ENCODE data around the gene GPR37L1. TPM values are rescaled to one million over a fixed set of nuclear protein-coding genes. Genes with fewer than 3 reads are reported as not detected.

The GPR37L1 gene
- total and polyA plus RNA-seq, 4 donors = 0.06 TPM; not detected in 3

GRCh38 chr1:202129453-202130296 is 7.0 kb downstream of the GPR37L1 start:
- no peaks in the 10 kb centered on the region for H3K27me3 ChIP-seq (ENCODE audit: control insufficient read depth in 1 of 2, insufficient read depth in 2 of 2, low read length in 1 of 2)
- H3K4me3 ChIP-seq (ENCODE audit: low read length in 2 of 2) = no peak overlapping the region
- no peak for ATAC-seq (ENCODE audit: low FRiP score)
- intact Hi-C loops (cut with DNase I) = loop anchor here (10.0 kb wide), 2 partner anchors 235 to 245 kb away; partner anchors contain the start of gene SHISA4 (in 1 of the 2)
- no peak overlapping the region for H3K27ac ChIP-seq (ENCODE audit: low read depth in 1 of 2, low read length in 2 of 2)
- 41 to 44% methylated on average over 8 of the region's 8 CpGs for WGBS, 2 donors
- no peaks in the 10 kb centered on the region for H3K4me1 ChIP-seq (ENCODE audit: control insufficient read depth in 1 of 2, insufficient read depth in 2 of 2, low read length in 2 of 2)
- no peaks in the 10 kb centered on the region for H3K9me3 ChIP-seq (ENCODE audit: control insufficient read depth, low read length)
- peak in 1 of 2 donors; percentile 75 for DNase-seq
- H3K36me3 ChIP-seq (ENCODE audit: control insufficient read depth in 1 of 2, insufficient read depth in 2 of 2, low read length in 1 of 2) = peaks cover 0 to 3% of the 10 kb centered on the region in 2 donors

- DNase-seq (peak in 1 of 2 donors; percentile 74), ATAC-seq (ENCODE audit: low FRiP score) (no peak)
- 25 to 27% methylated on average over 9 to 11 of the region's 11 CpGs for WGBS, 2 donors
- Histone ChIP-seq H3K27me3 (ENCODE audit: control insufficient read depth in 1 of 2, insufficient read depth in 2 of 2, low read length in 1 of 2) (no peaks in the 10 kb centered on the region), H3K9me3 (ENCODE audit: control insufficient read depth, low read length) (no peaks in the 10 kb centered on the region), H3K36me3 (ENCODE audit: control insufficient read depth in 1 of 2, insufficient read depth in 2 of 2, low read length in 1 of 2) (peaks cover 0 to 5% of the 10 kb centered on the region in 2 donors), H3K4me3 (ENCODE audit: low read length in 2 of 2) (no peak overlapping the region), H3K4me1 (ENCODE audit: control insufficient read depth in 1 of 2, insufficient read depth in 2 of 2, low read length in 2 of 2) (no peaks in the 10 kb centered on the region), H3K27ac (ENCODE audit: low read depth in 1 of 2, low read length in 2 of 2) (no peak overlapping the region)
- intact Hi-C loops (cut with DNase I) = loop anchor here (10.0 kb wide), 2 partner anchors 236 to 246 kb away; partner anchors contain the start of gene SHISA4 (in 1 of the 2)
Measured at GRCh38 chr1:202130297-202130721, 7.6 kb downstream of the GPR37L1 start.

GRCh38 chr1:202130816-202131522 is 8.3 kb downstream of the GPR37L1 start:
- ATAC-seq (ENCODE audit: low FRiP score) (no peak), DNase-seq (no peak)
- Histone ChIP-seq H3K27me3 (ENCODE audit: control insufficient read depth in 1 of 2, insufficient read depth in 2 of 2, low read length in 1 of 2) (no peaks in the 10 kb centered on the region), H3K36me3 (ENCODE audit: control insufficient read depth in 1 of 2, insufficient read depth in 2 of 2, low read length in 1 of 2) (peaks cover 0 to 5% of the 10 kb centered on the region in 2 donors), H3K4me3 (ENCODE audit: low read length in 2 of 2) (no peak overlapping the region), H3K27ac (ENCODE audit: low read depth in 1 of 2, low read length in 2 of 2) (no peak overlapping the region), H3K4me1 (ENCODE audit: control insufficient read depth in 1 of 2, insufficient read depth in 2 of 2, low read length in 2 of 2) (no peaks in the 10 kb centered on the region), H3K9me3 (ENCODE audit: control insufficient read depth, low read length) (no peaks in the 10 kb centered on the region)
- intact Hi-C loops (cut with DNase I) = loop anchor here (10.0 kb wide), 2 partner anchors 236 to 246 kb away; partner anchors contain the start of gene SHISA4 (in 1 of the 2)
- WGBS, 2 donors = 47 to 49% methylated on average over 9 of the region's 9 CpGs

GRCh38 chr1:202131956-202132821 is 9.5 kb downstream of the GPR37L1 start:
- DNase-seq (peak; percentile 74 to 85), ATAC-seq (ENCODE audit: low FRiP score) (peak; percentile 86)
- Histone ChIP-seq H3K27ac (ENCODE audit: low read depth in 1 of 2, low read length in 2 of 2) (peak overlapping the region in 1 of 2 donors; percentile 90), H3K27me3 (ENCODE audit: control insufficient read depth in 1 of 2, insufficient read depth in 2 of 2, low read length in 1 of 2) (no peaks in the 10 kb centered on the region), H3K4me3 (ENCODE audit: low read length in 2 of 2) (no peak overlapping the region), H3K4me1 (ENCODE audit: control insufficient read depth in 1 of 2, insufficient read depth in 2 of 2, low read length in 2 of 2) (no peaks in the 10 kb centered on the region), H3K9me3 (ENCODE audit: control insufficient read depth, low read length) (no peaks in the 10 kb centered on the region), H3K36me3 (ENCODE audit: control insufficient read depth in 1 of 2, insufficient read depth in 2 of 2, low read length in 1 of 2) (peaks cover 0 to 5% of the 10 kb centered on the region in 2 donors)
- WGBS, 2 donors = 21 to 29% methylated on average over 11 to 12 of the region's 12 CpGs
- intact Hi-C loops (cut with DNase I) = loop anchor here (10.0 kb wide), 2 partner anchors 237 to 247 kb away; partner anchors contain the start of gene SHISA4 (in 1 of the 2)

- no peaks in the 10 kb centered on the region for H3K4me1 ChIP-seq (ENCODE audit: control insufficient read depth in 1 of 2, insufficient read depth in 2 of 2, low read length in 2 of 2)
- ATAC-seq (ENCODE audit: low FRiP score) = no peak
- no peaks in the 10 kb centered on the region for H3K9me3 ChIP-seq (ENCODE audit: control insufficient read depth, low read length)
- peak overlapping the region; percentile 4 to 90 for H3K27ac ChIP-seq (ENCODE audit: low read depth in 1 of 2, low read length in 2 of 2)
- H3K27me3 ChIP-seq (ENCODE audit: control insufficient read depth in 1 of 2, insufficient read depth in 2 of 2, low read length in 1 of 2) = no peaks in the 10 kb centered on the region
- WGBS, 2 donors = 81 to 83% methylated on average over 14 of the region's 14 CpGs
- DNase-seq = no peak
- intact Hi-C loops (cut with DNase I) = loop anchor here (10.0 kb wide), 2 partner anchors 238 to 248 kb away; partner anchors contain the start of gene SHISA4 (in 1 of the 2)
- peaks cover 0 to 5% of the 10 kb centered on the region in 2 donors for H3K36me3 ChIP-seq (ENCODE audit: control insufficient read depth in 1 of 2, insufficient read depth in 2 of 2, low read length in 1 of 2)
- H3K4me3 ChIP-seq (ENCODE audit: low read length in 2 of 2) = no peak overlapping the region
Measured at GRCh38 chr1:202133001-202133400, 10.3 kb downstream of the GPR37L1 start.

- intact Hi-C loops (cut with DNase I) = loop anchor here (10.0 kb wide), 2 partner anchors 239 to 249 kb away; partner anchors contain the start of gene SHISA4 (in 1 of the 2)
- DNase-seq (no peak), ATAC-seq (ENCODE audit: low FRiP score) (no peak)
- Histone ChIP-seq H3K9me3 (ENCODE audit: control insufficient read depth, low read length) (no peaks in the 10 kb centered on the region), H3K4me3 (ENCODE audit: low read length in 2 of 2) (no peak overlapping the region), H3K4me1 (ENCODE audit: control insufficient read depth in 1 of 2, insufficient read depth in 2 of 2, low read length in 2 of 2) (no peaks in the 10 kb centered on the region), H3K27me3 (ENCODE audit: control insufficient read depth in 1 of 2, insufficient read depth in 2 of 2, low read length in 1 of 2) (no peaks in the 10 kb centered on the region), H3K36me3 (ENCODE audit: control insufficient read depth in 1 of 2, insufficient read depth in 2 of 2, low read length in 1 of 2) (peaks cover 0 to 5% of the 10 kb centered on the region in 2 donors), H3K27ac (ENCODE audit: low read depth in 1 of 2, low read length in 2 of 2) (no peak overlapping the region)
- 73 to 78% methylated on average over 8 of the region's 8 CpGs for WGBS, 2 donors
Measured at GRCh38 chr1:202133496-202133895, 10.8 kb downstream of the GPR37L1 start.

- DNase-seq = no peak
- ATAC-seq (ENCODE audit: low FRiP score) = no peak
- 90 to 95% methylated on average over 4 to 5 of the region's 5 CpGs for WGBS, 2 donors
- no peaks in the 10 kb centered on the region for H3K9me3 ChIP-seq (ENCODE audit: control insufficient read depth, low read length)
- H3K27ac ChIP-seq (ENCODE audit: low read depth in 1 of 2, low read length in 2 of 2) = no peak overlapping the region
- H3K4me3 ChIP-seq (ENCODE audit: low read length in 2 of 2) = no peak overlapping the region
- intact Hi-C loops (cut with DNase I) = loop anchor here (10.0 kb wide), 2 partner anchors 239 to 249 kb away; partner anchors contain the start of gene SHISA4 (in 1 of the 2)
- H3K36me3 ChIP-seq (ENCODE audit: control insufficient read depth in 1 of 2, insufficient read depth in 2 of 2, low read length in 1 of 2) = peaks cover 0 to 5% of the 10 kb centered on the region in 2 donors
- H3K4me1 ChIP-seq (ENCODE audit: control insufficient read depth in 1 of 2, insufficient read depth in 2 of 2, low read length in 2 of 2) = no peaks in the 10 kb centered on the region
- no peaks in the 10 kb centered on the region for H3K27me3 ChIP-seq (ENCODE audit: control insufficient read depth in 1 of 2, insufficient read depth in 2 of 2, low read length in 1 of 2)
Measured at GRCh38 chr1:202133989-202134388, 11.3 kb downstream of the GPR37L1 start.
